H1 (cell line): ENCODE results near the gene CHEK2. TPM values are rescaled to one million over a fixed set of nuclear protein-coding genes. Genes with fewer than 3 reads are reported as not detected.

Experiments used
- CTCF ChIA-PET: fragments of 300-600 bp; sonication (Branson Sonifier 250); formaldehyde crosslinking; loops from one replicate; lab custom pipeline; 2021; ENCODE audit not compliant: partially characterized antibody; lab: Charles Lee
- POLR2A ChIA-PET: fragments of 300-600 bp; sonication (Branson Sonifier 250); formaldehyde crosslinking; loops from one replicate; lab custom pipeline; 2021; ENCODE audit warnings: inconsistent platforms; ENCODE audit not compliant: partially characterized antibody; lab: Charles Lee
- DNase-seq, 2 experiments: peaks; one replicate each; pipeline versions ENCODE4 v3.0.0 to v3.0.0-alpha.2; 2010 to 2022; ENCODE audit warnings: low spot score in 2 of 2, low read depth in 1 of 2, mixed read lengths in 1 of 2
- FAIRE-seq: peaks from 2 replicates; lab custom pipeline; 2011; peaks lifted over from hg19 to GRCh38; lab: Jason Lieb, UNC
- H2AFZ ChIP-seq: 2 replicates; pipeline ENCODE4 v1.8.1; 2012; ENCODE audit warnings: low read length, inconsistent platforms
- H2AK5ac ChIP-seq: 2 replicates; pipeline ENCODE4 v1.6.1; 2013; ENCODE audit warnings: low read depth, low read length
- H2BK120ac ChIP-seq: replicated peaks from 2 replicates; pipeline ENCODE3; 2013; ENCODE audit warnings: low read depth, low read length, inconsistent platforms
- H2BK12ac ChIP-seq: 2 replicates; pipeline ENCODE4 v1.6.1; 2013; ENCODE audit warnings: low read depth, low read length
- H2BK15ac ChIP-seq: 2 replicates; pipeline ENCODE4 v1.6.1; 2013; ENCODE audit warnings: low read length
- H2BK20ac ChIP-seq: 2 replicates; pipeline ENCODE4 v1.6.1; 2013; ENCODE audit warnings: low read length
- H2BK5ac ChIP-seq: 2 replicates; pipeline ENCODE4 v1.6.1; 2013; ENCODE audit warnings: low read depth, low read length
- H3K14ac ChIP-seq: 2 replicates; pipeline ENCODE4 v1.6.1; 2013; ENCODE audit warnings: inconsistent platforms; ENCODE audit not compliant: insufficient read length
- H3K18ac ChIP-seq: 2 replicates; pipeline ENCODE4 v1.6.1; 2013; ENCODE audit warnings: low read length; ENCODE audit errors: extremely low read depth
- H3K23ac ChIP-seq: 2 replicates; pipeline ENCODE4 v1.6.1; 2013; ENCODE audit warnings: inconsistent platforms; ENCODE audit not compliant: insufficient read length
- H3K23me2 ChIP-seq: 2 replicates; pipeline ENCODE4 v1.6.1; 2013; ENCODE audit warnings: low read depth, low read length
- H3K27ac ChIP-seq: 2 replicates; pipeline ENCODE4 v1.6.1; 2011; ENCODE audit warnings: low read depth, low read length, inconsistent platforms
- H3K27me3 ChIP-seq, 4 experiments: replicated peaks in 1 of 4; 1 replicate in 1 of 4; 2 replicates in 3 of 4; pipeline versions ENCODE4 v1.6.1 to v1.8.1; 2011 to 2013; ENCODE audit warnings: low read length in 3 of 4, mild to moderate bottlenecking in 3 of 4, inconsistent platforms in 2 of 4, mixed read lengths in 2 of 4, moderate library complexity in 1 of 4; ENCODE audit not compliant: control insufficient read depth in 3 of 4, insufficient read depth in 3 of 4; ENCODE audit errors: extremely low read depth in 1 of 4
- H3K36me3 ChIP-seq, 4 experiments: 2 replicates each; pipeline versions ENCODE4 v1.6.1 to v1.8.1; 2011 to 2013; ENCODE audit warnings: mild to moderate bottlenecking in 4 of 4, low read length in 3 of 4, moderate library complexity in 2 of 4, control low read depth in 1 of 4, inconsistent platforms in 1 of 4; ENCODE audit not compliant: insufficient read depth in 4 of 4, control insufficient read depth in 2 of 4
- H3K4ac ChIP-seq: replicated peaks from 2 replicates; pipeline ENCODE3; 2013; ENCODE audit warnings: low read length, low read depth, mixed read lengths, inconsistent platforms; ENCODE audit not compliant: insufficient read length
- H3K4me1 ChIP-seq, 4 experiments: replicated peaks in 1 of 4; 1 replicate in 1 of 4; 2 replicates in 3 of 4; pipeline versions ENCODE4 v1.6.1 to v1.8.1; 2011 to 2013; ENCODE audit warnings: low read length in 3 of 4, inconsistent platforms in 2 of 4, mixed read lengths in 1 of 4; ENCODE audit not compliant: insufficient read depth in 4 of 4, control insufficient read depth in 3 of 4
- H3K4me2 ChIP-seq, 2 experiments: 2 replicates each; pipeline versions ENCODE4 v1.6.1 to v1.8.1; 2011 to 2013; ENCODE audit warnings: low read depth in 2 of 2, low read length in 2 of 2, control low read depth in 1 of 2, inconsistent platforms in 1 of 2, mild to moderate bottlenecking in 1 of 2; ENCODE audit not compliant: insufficient read depth in 1 of 2
- H3K4me3 ChIP-seq, 4 experiments: fragments of 200-600, 300-600 bp in 1 of 4; sonication (generic), shearing (Covaris generic), sonication (Bioruptor Twin) in 1 of 4; 2 replicates each; pipeline versions ENCODE4 v1.5.1 to v1.8.1; 2011 to 2016; ENCODE audit warnings: low read length in 4 of 4, low read depth in 3 of 4, control low read depth in 2 of 4, inconsistent platforms in 2 of 4, mild to moderate bottlenecking in 2 of 4, mixed read lengths in 1 of 4, moderate library complexity in 1 of 4; ENCODE audit not compliant: insufficient read depth in 2 of 4; ENCODE audit errors: extremely low read depth in 1 of 4
- H3K56ac ChIP-seq: replicated peaks from 2 replicates; pipeline ENCODE3; 2013; ENCODE audit warnings: low read depth, mild to moderate bottlenecking, mixed read lengths, low read length, inconsistent platforms; ENCODE audit not compliant: insufficient read length
- H3K79me1 ChIP-seq: 2 replicates; pipeline ENCODE4 v1.6.1; 2013; ENCODE audit warnings: low read depth, low read length, control low read depth
- H3K79me2 ChIP-seq, 2 experiments: 2 replicates each; pipeline versions ENCODE4 v1.6.1 to v1.8.1; 2012 to 2013; ENCODE audit warnings: low read length in 2 of 2, mild to moderate bottlenecking in 2 of 2, inconsistent platforms in 1 of 2; ENCODE audit not compliant: insufficient read depth in 2 of 2, control insufficient read depth in 1 of 2
- H3K9ac ChIP-seq, 4 experiments: replicated peaks in 1 of 4; 1 replicate in 1 of 4; 2 replicates in 3 of 4; pipeline versions ENCODE4 v1.6.1 to v1.8.1; 2011 to 2013; ENCODE audit warnings: low read depth in 3 of 4, low read length in 3 of 4, control low read depth in 2 of 4, mild to moderate bottlenecking in 2 of 4, moderate library complexity in 2 of 4, inconsistent platforms in 1 of 4; ENCODE audit errors: extremely low read depth in 1 of 4
- H3K9me3 ChIP-seq, 2 experiments: 2 replicates each; pipeline versions ENCODE4 v1.6.1 to v1.8.1; 2012 to 2013; ENCODE audit warnings: mild to moderate bottlenecking in 2 of 2, moderate library complexity in 2 of 2, control low read depth in 1 of 2, inconsistent platforms in 1 of 2, low read depth in 1 of 2, low read length in 1 of 2, mixed read lengths in 1 of 2; ENCODE audit not compliant: insufficient read depth in 2 of 2
- H4K20me1 ChIP-seq, 2 experiments: replicated peaks in 1 of 2; 2 replicates each; pipeline versions ENCODE3 to v1.8.1; 2011 to 2013; ENCODE audit warnings: inconsistent platforms in 2 of 2, low read length in 2 of 2, mild to moderate bottlenecking in 1 of 2; ENCODE audit not compliant: insufficient read depth in 2 of 2, control insufficient read depth in 1 of 2
- H4K5ac ChIP-seq: 2 replicates; pipeline ENCODE4 v1.6.1; 2013; ENCODE audit warnings: low read length, low read depth, mixed read lengths, inconsistent platforms; ENCODE audit not compliant: insufficient read length
- H4K8ac ChIP-seq: 2 replicates; pipeline ENCODE4 v1.8.0; 2013; ENCODE audit warnings: mild to moderate bottlenecking, moderate library complexity, low read length, inconsistent platforms; ENCODE audit not compliant: insufficient read depth; ENCODE audit errors: extremely low read depth
- H4K91ac ChIP-seq: replicated peaks from 2 replicates; pipeline ENCODE3; 2013; ENCODE audit warnings: low read length, mixed read lengths, inconsistent platforms; ENCODE audit not compliant: insufficient read length
- CHD2 ChIP-seq: IDR thresholded peaks from 2 replicates; pipeline ENCODE4 v1.6.1; 2012; ENCODE audit warnings: low read length, improper control_type of control experiment
- TAF1 ChIP-seq: IDR thresholded peaks from 2 replicates; pipeline ENCODE4 v1.6.1; 2011; ENCODE audit warnings: mild to moderate bottlenecking, low read depth, low read length
- WGBS, 2 experiments: shearing (Covaris generic) in 1 of 2; methylation state at CpG; one replicate each; pipeline versions ENCODE4 v1.1.6 to v1.1.7; 2013 to 2015; ENCODE audit warnings: low lambda C conversion rate in 2 of 2, mixed read lengths in 2 of 2, inconsistent platforms in 1 of 2, low coverage in 1 of 2, missing lambda C conversion rate in 1 of 2; ENCODE audit not compliant: insufficient replicate concordance in 2 of 2, insufficient coverage in 1 of 2, insufficient read length in 1 of 2; ENCODE audit errors: extremely low coverage in 1 of 2, missing lambda C conversion rate in 1 of 2; 5-methylcytosine and 5-hydroxymethylcytosine counted together
- polyA plus RNA-seq, 7 experiments: library from polyadenylated mRNA; depleted of rRNA in 3 of 7; stranded (reverse) in 5 of 7; unstranded in 2 of 7; fragments of >200 nt in 5 of 7; fragments of 200-250 nt in 2 of 7; gene quantifications; 1 replicate in 5 of 7; 2 replicates in 1 of 7; 4 replicates in 1 of 7; pipeline versions ENCODE4 v1.2.1 to v1.2.3, GENCODE V29; 2011 to 2013; ENCODE audit warnings: missing spikeins in 2 of 7, mixed read lengths in 2 of 7
- total RNA-seq: library from RNA; stranded (reverse); fragmentation: NEBNext Ultra II Directional; extraction: Animal tissue kit (Norgen Biotek cat#: 25700); gene quantifications from 2 replicates; pipeline ENCODE4 v1.2.1, GENCODE V29; 2021

CHEK2 gene
- total and polyA plus RNA-seq, 2 of the 8 experiments (the other 6 are each of a cell fraction or from before 2014, with no cell fraction given) = 74.9 to 89.5 TPM

GRCh38 chr22:28742562-28742962, 942 bp upstream of the CHEK2 start:
- no peak for DNase-seq
- Histone ChIP-seq H4K5ac (no peak overlapping the region), H2BK15ac (no peak overlapping the region), H3K36me3 (peaks cover 11 to 38% (median 19%) of the 10 kb centered on the region in 4 experiments), H3K27ac (no peak overlapping the region), H3K56ac (peak overlapping the region; percentile 57), H3K4me3 (peak overlapping the region; percentile 75 to 98 (median 92)), H2BK120ac (no peak overlapping the region), H2BK12ac (no peak overlapping the region), H2AK5ac (no peak overlapping the region; the same call in 1 of the 2 replicates), H2BK5ac (no peak overlapping the region; the same call in 1 of the 2 replicates), H4K8ac (no peak overlapping the region), H4K20me1 (peaks cover 0 to 9% of the 10 kb centered on the region in 2 experiments), H3K23me2 (peaks cover 4% of the 10 kb centered on the region; the same call in 1 of the 2 replicates), H3K9me3 (no peaks in the 10 kb centered on the region), H2AFZ (no peak overlapping the region), H3K4me2 (peak overlapping the region; percentile 72 to 83), H3K79me1 (peaks cover under 1% of the 10 kb centered on the region), H2BK20ac (no peak overlapping the region), H3K9ac (peak overlapping the region in 2 of 4 experiments; percentile 20 to 83; a peak in 4 of 7 replicates), H3K18ac (no peak overlapping the region), H3K79me2 (peaks cover 0 to 50% of the 10 kb centered on the region in 2 experiments; a peak in 3 of 4 replicates), H3K23ac (no peak overlapping the region), H3K27me3 (no peaks in the 10 kb centered on the region), H3K14ac (no peak overlapping the region), H3K4ac (no peak overlapping the region), H4K91ac (no peak overlapping the region), H3K4me1 (peaks cover 0 to 7% (median 3%) of the 10 kb centered on the region in 4 experiments; a peak in 2 of 7 replicates)
- TF ChIP-seq CHD2 (0 out of 2 replicates have a peak, but pooled peaks have one; percentile 15), TAF1 (no peak)
- CTCF ChIA-PET = interaction anchor here (2.0 kb wide), 1 partner anchor 19 kb away, joined by 6 read pairs; no protein-coding TSS in a partner anchor
- FAIRE-seq = no peak
- POLR2A ChIA-PET = interaction anchor here (0.6 to 3.7 kb wide), 7 partner anchors 18 to 63 kb away, joined by 3 to 15 read pairs (median 3); partner anchors contain the start of gene XBP1
- WGBS, 2 experiments = 11 to 100% methylated on average over 1 to 5 of the region's 10 CpGs
